Measurements from ENCODE around the gene NKX2-4.

NKX2-4 gene

DNA sequence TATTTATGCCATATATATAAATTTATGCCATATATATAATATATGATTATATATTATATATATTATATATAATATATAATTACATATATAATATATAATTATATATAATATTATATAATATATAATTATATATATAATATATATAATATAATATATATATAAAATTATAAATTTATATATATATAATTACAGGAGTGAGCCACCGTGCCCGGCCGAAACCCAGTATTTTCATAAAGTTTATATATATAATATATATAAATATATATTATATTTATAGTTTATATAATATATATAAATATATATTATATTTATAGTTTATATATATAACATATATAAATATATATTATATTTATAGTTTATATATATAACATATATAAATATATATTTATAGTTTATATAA is 31.6 kb downstream of the NKX2-4 start:
- no peaks in the 10 kb centered on the region for H3K27me3 ChIP-seq (ENCODE audit: control insufficient read depth in 1 of 2, insufficient read depth in 2 of 2, low read length in 2 of 2)
- H3K36me3 ChIP-seq (ENCODE audit: control insufficient read depth in 2 of 2, insufficient read depth in 2 of 2, low read length in 2 of 2) = peaks cover 16 to 34% of the 10 kb centered on the region in 2 donors
- H3K27ac ChIP-seq (ENCODE audit: low read length) = no peak overlapping the region

DNA sequence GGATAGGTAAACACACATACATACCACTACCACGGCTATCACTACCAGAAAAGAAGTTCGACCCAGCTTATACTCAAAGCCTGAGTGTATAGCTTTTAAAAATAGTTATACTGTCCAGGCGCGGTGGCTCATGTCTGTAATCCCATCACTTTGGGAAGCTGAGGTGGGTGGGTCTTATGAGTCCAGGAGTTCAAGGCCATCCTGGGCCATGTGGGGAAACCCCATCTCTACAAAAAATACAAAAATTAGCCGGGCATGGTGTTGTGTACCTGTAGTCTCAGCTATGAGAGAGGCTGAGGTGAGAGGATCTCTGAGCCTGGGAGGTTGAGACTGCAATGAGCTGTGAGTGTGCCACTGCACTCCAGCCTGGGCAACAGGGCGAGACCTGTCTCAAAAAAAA is 32.9 kb downstream of the NKX2-4 start:
- H3K4me3 ChIP-seq (ENCODE audit: low read length in 2 of 2) = no peak overlapping the region
- H3K9ac ChIP-seq (ENCODE audit: low read length in 2 of 2) = no peak overlapping the region
- H3K4me1 ChIP-seq (ENCODE audit: control insufficient read depth, insufficient read depth, low read length) = no peaks in the 10 kb centered on the region
- no peaks in the 10 kb centered on the region for H3K9me3 ChIP-seq (ENCODE audit: control insufficient read depth in 2 of 2, low read length in 2 of 2)
- H3K36me3 ChIP-seq (ENCODE audit: control insufficient read depth in 2 of 2, insufficient read depth in 2 of 2, low read length in 2 of 2) = peaks cover 19 to 41% of the 10 kb centered on the region in 2 donors
- H3K27ac ChIP-seq (ENCODE audit: low read length) = no peak overlapping the region
- H3K27me3 ChIP-seq (ENCODE audit: control insufficient read depth in 1 of 2, insufficient read depth in 2 of 2, low read length in 2 of 2) = no peaks in the 10 kb centered on the region

More for the DNA sequence above, 31.6 kb downstream of the NKX2-4 start:
- H3K9ac ChIP-seq (ENCODE audit: low read length in 2 of 2) = no peak overlapping the region
- no peaks in the 10 kb centered on the region for H3K4me1 ChIP-seq (ENCODE audit: control insufficient read depth, insufficient read depth, low read length)
- H3K9me3 ChIP-seq (ENCODE audit: control insufficient read depth in 2 of 2, low read length in 2 of 2) = no peaks in the 10 kb centered on the region
- no peak overlapping the region for H3K4me3 ChIP-seq (ENCODE audit: low read length in 2 of 2)

DNA sequence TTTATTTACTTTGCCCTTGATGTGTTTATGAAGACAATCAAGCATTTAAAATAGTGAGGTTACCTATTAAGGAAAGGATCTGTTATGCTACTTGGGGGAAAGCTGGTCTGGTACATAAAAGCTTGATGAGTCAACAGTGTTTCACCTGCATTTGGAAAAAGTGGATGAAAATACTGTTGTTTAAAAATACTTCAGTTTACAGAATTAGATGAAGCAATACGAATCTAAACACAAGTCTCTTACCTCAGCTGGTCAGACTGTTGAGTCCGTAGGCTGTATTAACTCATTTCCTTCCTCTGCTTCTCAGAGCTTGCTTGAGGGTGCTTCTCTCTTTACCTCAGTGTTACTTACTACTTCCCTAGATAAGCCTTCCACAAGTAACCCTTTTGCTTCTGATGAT is 36.1 kb downstream of the NKX2-4 start:
- Histone ChIP-seq H3K4me1 (ENCODE audit: control insufficient read depth, insufficient read depth, low read length) (no peaks in the 10 kb centered on the region), H3K36me3 (ENCODE audit: control insufficient read depth in 2 of 2, insufficient read depth in 2 of 2, low read length in 2 of 2) (peaks cover 22 to 45% of the 10 kb centered on the region in 2 donors), H3K9ac (ENCODE audit: low read length in 2 of 2) (no peak overlapping the region), H3K27me3 (ENCODE audit: control insufficient read depth in 1 of 2, insufficient read depth in 2 of 2, low read length in 2 of 2) (no peaks in the 10 kb centered on the region), H3K9me3 (ENCODE audit: control insufficient read depth in 2 of 2, low read length in 2 of 2) (no peaks in the 10 kb centered on the region), H3K4me3 (ENCODE audit: low read length in 2 of 2) (no peak overlapping the region), H3K27ac (ENCODE audit: low read length) (no peak overlapping the region)

DNA sequence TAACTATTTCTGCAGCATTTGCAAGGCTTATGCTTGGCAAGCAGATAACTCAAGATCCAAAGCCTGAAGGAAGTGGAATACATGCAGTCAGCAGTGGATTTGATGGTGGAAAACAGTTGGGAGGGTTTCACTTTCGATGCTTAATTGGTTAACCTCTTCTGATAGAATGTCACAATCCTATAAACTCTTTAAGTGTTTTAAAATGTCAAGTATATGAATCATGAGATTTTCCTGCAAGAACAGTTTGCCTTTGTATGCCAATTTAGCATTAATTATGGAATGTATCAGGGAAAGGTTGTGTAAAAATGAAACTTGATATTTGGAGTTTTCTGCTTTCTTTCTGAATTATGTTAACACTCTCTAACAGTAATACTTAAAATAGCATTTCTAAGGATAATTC is 36.6 kb downstream of the NKX2-4 start:
- H3K36me3 ChIP-seq (ENCODE audit: control insufficient read depth in 2 of 2, insufficient read depth in 2 of 2, low read length in 2 of 2) = peaks cover 22 to 45% of the 10 kb centered on the region in 2 donors
- no peak overlapping the region for H3K9ac ChIP-seq (ENCODE audit: low read length in 2 of 2)
- no peaks in the 10 kb centered on the region for H3K9me3 ChIP-seq (ENCODE audit: control insufficient read depth in 2 of 2, low read length in 2 of 2)
- H3K27me3 ChIP-seq (ENCODE audit: control insufficient read depth in 1 of 2, insufficient read depth in 2 of 2, low read length in 2 of 2) = no peaks in the 10 kb centered on the region
- H3K4me1 ChIP-seq (ENCODE audit: control insufficient read depth, insufficient read depth, low read length) = no peaks in the 10 kb centered on the region
- H3K27ac ChIP-seq (ENCODE audit: low read length) = no peak overlapping the region
- H3K4me3 ChIP-seq (ENCODE audit: low read length in 2 of 2) = no peak overlapping the region

DNA sequence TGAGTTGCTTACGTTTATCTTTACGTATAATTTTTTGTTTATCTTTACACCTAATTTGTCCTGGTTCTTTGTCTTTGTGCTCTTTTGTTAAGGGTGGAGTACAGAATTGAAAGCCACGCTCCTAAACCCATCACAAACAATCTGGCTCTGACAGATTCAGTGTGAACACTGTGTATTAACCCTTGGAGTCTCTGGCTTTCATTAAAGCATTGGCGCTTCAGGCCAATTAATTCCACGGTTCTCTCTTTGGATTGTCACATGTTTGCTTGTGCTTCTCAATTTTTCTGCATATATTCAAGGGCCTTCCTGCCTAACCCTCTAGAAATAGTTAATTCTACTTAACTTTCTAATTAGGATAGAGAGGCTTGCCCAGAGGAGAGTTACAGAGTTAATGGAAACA is 38.6 kb downstream of the NKX2-4 start:
- Histone ChIP-seq H3K36me3 (ENCODE audit: control insufficient read depth in 2 of 2, insufficient read depth in 2 of 2, low read length in 2 of 2) (peaks cover 24 to 40% of the 10 kb centered on the region in 2 donors), H3K4me3 (ENCODE audit: low read length in 2 of 2) (no peak overlapping the region), H3K27ac (ENCODE audit: low read length) (no peak overlapping the region)

DNA sequence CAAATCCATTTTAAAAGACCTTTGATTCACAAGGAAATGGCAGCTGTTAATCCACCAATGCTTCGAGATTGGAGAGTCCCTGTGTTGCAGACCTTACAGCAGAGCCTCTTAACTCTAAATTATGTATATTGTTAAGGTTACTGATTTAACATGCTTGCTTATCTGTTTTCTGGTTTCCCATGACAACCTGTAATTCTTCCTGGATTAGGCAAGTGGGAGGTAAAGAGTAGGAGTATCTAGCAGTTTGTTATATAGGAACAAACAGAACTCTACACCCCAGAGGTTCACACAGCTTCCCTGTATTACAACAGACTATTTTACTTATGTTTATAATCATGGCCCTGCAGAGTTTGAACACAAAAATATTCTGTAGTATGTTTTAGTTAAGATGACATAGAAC is 39.5 kb downstream of the NKX2-4 start:
- no peaks in the 10 kb centered on the region for H3K27me3 ChIP-seq (ENCODE audit: control insufficient read depth in 1 of 2, insufficient read depth in 2 of 2, low read length in 2 of 2)
- H3K4me3 ChIP-seq (ENCODE audit: low read length in 2 of 2) = no peak overlapping the region
- no peaks in the 10 kb centered on the region for H3K9me3 ChIP-seq (ENCODE audit: control insufficient read depth in 2 of 2, low read length in 2 of 2)
- H3K4me1 ChIP-seq (ENCODE audit: control insufficient read depth, insufficient read depth, low read length) = no peaks in the 10 kb centered on the region
- H3K36me3 ChIP-seq (ENCODE audit: control insufficient read depth in 2 of 2, insufficient read depth in 2 of 2, low read length in 2 of 2) = peaks cover 21 to 33% of the 10 kb centered on the region in 2 donors
- H3K27ac ChIP-seq (ENCODE audit: low read length) = no peak overlapping the region
- no peak overlapping the region for H3K9ac ChIP-seq (ENCODE audit: low read length in 2 of 2)

More for the DNA sequence above, 38.6 kb downstream of the NKX2-4 start:
- Histone ChIP-seq H3K4me1 (ENCODE audit: control insufficient read depth, insufficient read depth, low read length) (no peaks in the 10 kb centered on the region), H3K9me3 (ENCODE audit: control insufficient read depth in 2 of 2, low read length in 2 of 2) (no peaks in the 10 kb centered on the region), H3K9ac (ENCODE audit: low read length in 2 of 2) (no peak overlapping the region), H3K27me3 (ENCODE audit: control insufficient read depth in 1 of 2, insufficient read depth in 2 of 2, low read length in 2 of 2) (no peaks in the 10 kb centered on the region)

DNA sequence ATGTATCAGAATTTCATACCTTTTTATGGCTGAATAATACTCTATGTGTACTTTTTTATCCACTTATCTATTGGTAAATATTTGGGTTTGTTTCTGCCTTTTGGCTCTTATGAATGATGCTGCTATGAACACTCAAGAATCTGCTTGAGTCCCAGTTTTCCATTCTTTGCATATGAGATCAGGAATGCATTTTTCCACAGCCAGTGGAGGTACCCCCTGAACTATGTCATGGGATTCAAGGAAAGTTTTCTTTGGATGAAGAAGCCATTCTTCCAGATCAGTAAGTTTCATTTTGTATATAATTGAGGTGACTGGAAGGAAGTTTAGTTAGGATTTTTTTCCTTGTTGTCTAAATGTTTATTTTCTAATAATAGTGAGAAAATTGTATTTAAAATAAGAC is 40.9 kb downstream of the NKX2-4 start:
- Histone ChIP-seq H3K9ac (ENCODE audit: low read length in 2 of 2) (no peak overlapping the region), H3K4me3 (ENCODE audit: low read length in 2 of 2) (no peak overlapping the region), H3K36me3 (ENCODE audit: control insufficient read depth in 2 of 2, insufficient read depth in 2 of 2, low read length in 2 of 2) (peaks cover 16 to 28% of the 10 kb centered on the region in 2 donors), H3K27me3 (ENCODE audit: control insufficient read depth in 1 of 2, insufficient read depth in 2 of 2, low read length in 2 of 2) (no peaks in the 10 kb centered on the region), H3K27ac (ENCODE audit: low read length) (no peak overlapping the region), H3K4me1 (ENCODE audit: control insufficient read depth, insufficient read depth, low read length) (no peaks in the 10 kb centered on the region), H3K9me3 (ENCODE audit: control insufficient read depth in 2 of 2, low read length in 2 of 2) (no peaks in the 10 kb centered on the region)

DNA sequence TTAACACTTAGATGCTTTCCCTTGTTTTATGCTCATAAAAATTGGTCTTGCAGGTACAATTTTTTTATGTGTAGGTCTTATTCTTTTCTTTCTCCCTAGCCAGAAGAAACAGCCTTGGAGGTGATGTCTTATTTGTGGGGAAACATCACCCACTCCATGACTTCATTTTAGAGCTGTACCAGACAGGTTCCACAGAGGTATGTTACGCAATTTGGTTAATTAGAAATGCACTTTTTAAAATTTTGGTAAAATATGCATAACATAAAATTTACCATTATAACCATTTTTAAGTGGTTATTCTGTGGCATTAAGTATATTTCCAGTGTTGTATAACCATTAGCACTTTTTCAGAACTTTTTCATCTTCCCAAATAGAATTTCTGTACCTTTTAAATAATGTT is 41.3 kb downstream of the NKX2-4 start:
- no peak overlapping the region for H3K4me3 ChIP-seq (ENCODE audit: low read length in 2 of 2)
- H3K27me3 ChIP-seq (ENCODE audit: control insufficient read depth in 1 of 2, insufficient read depth in 2 of 2, low read length in 2 of 2) = no peaks in the 10 kb centered on the region
- no peak overlapping the region for H3K9ac ChIP-seq (ENCODE audit: low read length in 2 of 2)
- H3K27ac ChIP-seq (ENCODE audit: low read length) = no peak overlapping the region
- H3K36me3 ChIP-seq (ENCODE audit: control insufficient read depth in 2 of 2, insufficient read depth in 2 of 2, low read length in 2 of 2) = peaks cover 16 to 28% of the 10 kb centered on the region in 2 donors
- H3K4me1 ChIP-seq (ENCODE audit: control insufficient read depth, insufficient read depth, low read length) = no peaks in the 10 kb centered on the region
- no peaks in the 10 kb centered on the region for H3K9me3 ChIP-seq (ENCODE audit: control insufficient read depth in 2 of 2, low read length in 2 of 2)

DNA sequence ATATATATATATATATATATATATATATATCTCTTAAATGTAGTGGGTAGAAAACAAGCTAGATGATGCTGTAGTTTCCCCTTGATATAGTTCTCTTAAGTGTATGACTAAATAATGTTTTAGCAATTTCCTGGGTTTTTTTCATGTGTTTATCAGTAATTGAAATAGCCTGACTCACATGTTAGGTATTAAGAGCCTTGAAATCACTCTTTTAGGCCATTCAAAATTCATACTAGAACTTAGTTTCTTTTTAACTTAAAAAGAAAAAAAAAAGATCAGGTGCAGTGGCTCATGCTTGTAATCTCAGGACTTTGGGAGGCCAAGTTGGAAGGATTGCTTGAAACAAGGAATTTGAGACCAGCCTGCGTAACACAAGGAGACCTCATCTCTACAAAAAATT is 44.1 kb downstream of the NKX2-4 start:
- H3K4me1 ChIP-seq (ENCODE audit: control insufficient read depth, insufficient read depth, low read length) = no peaks in the 10 kb centered on the region
- no peak overlapping the region for H3K9ac ChIP-seq (ENCODE audit: low read length in 2 of 2)
- no peaks in the 10 kb centered on the region for H3K9me3 ChIP-seq (ENCODE audit: control insufficient read depth in 2 of 2, low read length in 2 of 2)
- H3K27me3 ChIP-seq (ENCODE audit: control insufficient read depth in 1 of 2, insufficient read depth in 2 of 2, low read length in 2 of 2) = no peaks in the 10 kb centered on the region
- H3K27ac ChIP-seq (ENCODE audit: low read length) = no peak overlapping the region
- peaks cover 13 to 25% of the 10 kb centered on the region in 2 donors for H3K36me3 ChIP-seq (ENCODE audit: control insufficient read depth in 2 of 2, insufficient read depth in 2 of 2, low read length in 2 of 2)
- H3K4me3 ChIP-seq (ENCODE audit: low read length in 2 of 2) = no peak overlapping the region

DNA sequence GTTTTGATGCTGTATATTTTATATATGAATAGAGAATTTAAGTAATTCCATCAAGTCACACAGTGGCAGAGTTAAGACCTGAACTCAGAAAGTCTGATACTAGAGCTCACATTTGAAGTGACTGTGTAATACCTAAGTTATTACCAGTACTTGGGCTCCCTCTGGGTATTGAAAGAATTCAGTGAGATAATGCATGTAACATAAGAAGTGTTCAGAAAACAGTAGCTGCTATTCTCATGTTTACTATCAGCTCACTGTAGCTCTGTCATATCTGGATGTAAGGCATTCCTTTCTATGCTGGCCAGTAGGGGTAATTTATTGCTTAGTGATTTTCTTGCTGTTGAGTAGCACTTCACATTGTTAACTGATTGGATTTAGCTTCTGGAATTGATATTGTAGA is 44.6 kb downstream of the NKX2-4 start:
- Histone ChIP-seq H3K36me3 (ENCODE audit: control insufficient read depth in 2 of 2, insufficient read depth in 2 of 2, low read length in 2 of 2) (peaks cover 10 to 23% of the 10 kb centered on the region in 2 donors), H3K4me1 (ENCODE audit: control insufficient read depth, insufficient read depth, low read length) (no peaks in the 10 kb centered on the region), H3K27ac (ENCODE audit: low read length) (no peak overlapping the region), H3K9me3 (ENCODE audit: control insufficient read depth in 2 of 2, low read length in 2 of 2) (no peaks in the 10 kb centered on the region), H3K9ac (ENCODE audit: low read length in 2 of 2) (no peak overlapping the region), H3K27me3 (ENCODE audit: control insufficient read depth in 1 of 2, insufficient read depth in 2 of 2, low read length in 2 of 2) (no peaks in the 10 kb centered on the region), H3K4me3 (ENCODE audit: low read length in 2 of 2) (no peak overlapping the region)

Data from stomach smooth muscle (tissue), 2 donors.